HG03342 (cell line): Measurements from ENCODE around the gene TNNI2.

Source experiments
- ATAC-seq: cut with Tn5 transposase; IDR thresholded peaks from one replicate; pipeline ENCODE4 v1.9.1; 2021; ENCODE audit warnings: mild to moderate bottlenecking, moderate library complexity; ENCODE audit not compliant: unreplicated experiment

The TNNI2 gene

DNA sequence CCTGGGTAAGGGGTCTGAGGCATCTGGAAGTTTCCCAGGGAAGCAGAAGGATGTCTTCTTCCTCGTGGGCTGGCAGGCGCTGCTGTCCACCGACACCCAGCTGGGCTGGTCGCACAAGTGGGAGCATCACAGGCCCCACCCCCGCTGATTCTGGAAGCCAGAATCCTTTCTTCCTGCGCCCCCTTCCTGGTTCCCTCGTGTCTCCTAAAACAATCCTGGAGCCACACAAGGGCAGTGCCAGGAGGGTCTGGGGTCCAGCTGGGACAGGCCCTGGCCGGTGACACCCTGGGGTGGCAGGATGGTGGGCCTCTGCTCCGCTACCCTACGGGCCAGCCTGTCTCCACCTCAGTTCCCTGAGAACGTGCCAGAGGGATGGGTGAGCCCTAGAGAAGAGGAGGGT lies 18.3 kb downstream of the TNNI2 start:
- ATAC-seq: no peak

DNA sequence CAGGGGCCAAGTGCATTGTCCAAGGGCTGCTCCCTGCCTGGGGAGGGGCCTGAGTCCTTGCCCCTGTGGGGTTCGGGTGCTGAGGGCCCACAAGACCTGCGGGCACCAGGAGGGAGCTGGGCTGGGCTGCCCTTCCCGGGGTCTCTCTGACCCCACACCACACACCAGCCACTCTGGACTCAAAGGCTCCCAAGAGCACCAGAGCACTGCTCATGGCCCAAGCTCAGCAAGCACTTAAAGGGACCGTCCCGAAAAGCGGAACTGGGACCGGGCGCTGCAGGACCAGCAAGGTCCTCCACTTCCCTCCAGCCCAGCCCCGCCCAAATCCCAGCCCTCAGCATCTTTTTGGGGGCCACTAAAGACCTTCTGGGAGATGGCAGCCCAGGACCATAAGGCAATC lies 19.4 kb downstream of the TNNI2 start:
- no peak for ATAC-seq

DNA sequence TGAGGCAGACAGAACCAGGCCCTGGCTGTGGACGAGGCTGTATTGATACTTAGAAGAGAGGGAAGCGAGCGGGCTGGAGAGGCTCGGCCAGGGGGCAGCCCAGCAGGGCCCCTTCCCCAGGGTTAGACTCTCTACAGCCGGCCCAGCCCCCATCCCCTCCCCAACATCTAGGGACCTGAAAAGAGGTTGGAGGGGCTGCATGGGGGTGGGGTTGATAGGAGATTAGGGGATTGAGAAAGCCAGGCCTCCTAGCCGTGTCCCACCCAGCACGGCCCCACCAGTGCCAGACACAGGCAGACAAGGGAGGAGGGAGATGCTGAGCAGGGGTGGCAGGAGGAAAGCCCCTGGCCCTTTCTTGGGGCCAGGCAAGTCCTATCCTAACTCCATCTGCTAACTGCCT lies 19.8 kb downstream of the TNNI2 start:
- no peak for ATAC-seq

DNA sequence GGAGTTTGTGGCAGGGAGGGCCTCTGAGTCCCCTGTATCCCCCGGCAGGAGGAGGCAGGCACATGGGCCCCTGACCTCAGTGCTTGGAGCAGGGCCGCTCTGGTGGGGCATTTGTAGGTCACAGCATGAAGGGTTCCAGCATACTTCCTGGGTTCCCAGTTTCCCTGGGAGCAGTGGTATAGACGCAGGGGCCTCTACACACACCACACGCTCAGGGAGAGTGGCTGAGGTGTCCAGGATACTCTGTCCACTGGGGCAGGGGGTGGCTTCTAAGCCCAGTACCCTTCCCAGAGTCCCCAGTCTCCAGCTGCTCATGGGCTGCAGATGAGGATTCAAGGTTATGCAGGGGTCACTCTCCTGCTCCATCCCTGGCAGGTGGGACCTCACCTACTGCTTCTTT lies 20.2 kb downstream of the TNNI2 start:
- no peak for ATAC-seq

DNA sequence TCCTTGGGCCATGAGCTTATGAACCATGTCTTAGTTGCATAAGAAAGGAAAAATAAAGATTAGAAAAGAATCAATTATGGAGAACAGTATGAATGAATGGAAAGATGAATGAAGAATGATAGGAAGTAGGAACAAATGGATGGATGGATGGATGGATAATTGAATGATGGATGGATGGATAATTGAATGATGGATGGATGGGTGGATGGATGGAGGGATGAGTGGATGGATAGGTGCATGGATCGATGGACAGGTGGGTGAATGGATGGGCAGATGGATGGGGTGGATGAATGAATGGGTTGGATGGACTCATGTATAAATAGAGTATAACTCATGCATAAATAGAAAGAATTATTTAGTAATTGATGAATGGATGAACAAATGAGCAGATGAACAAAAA lies 21.3 kb downstream of the TNNI2 start:
- ATAC-seq: no peak

DNA sequence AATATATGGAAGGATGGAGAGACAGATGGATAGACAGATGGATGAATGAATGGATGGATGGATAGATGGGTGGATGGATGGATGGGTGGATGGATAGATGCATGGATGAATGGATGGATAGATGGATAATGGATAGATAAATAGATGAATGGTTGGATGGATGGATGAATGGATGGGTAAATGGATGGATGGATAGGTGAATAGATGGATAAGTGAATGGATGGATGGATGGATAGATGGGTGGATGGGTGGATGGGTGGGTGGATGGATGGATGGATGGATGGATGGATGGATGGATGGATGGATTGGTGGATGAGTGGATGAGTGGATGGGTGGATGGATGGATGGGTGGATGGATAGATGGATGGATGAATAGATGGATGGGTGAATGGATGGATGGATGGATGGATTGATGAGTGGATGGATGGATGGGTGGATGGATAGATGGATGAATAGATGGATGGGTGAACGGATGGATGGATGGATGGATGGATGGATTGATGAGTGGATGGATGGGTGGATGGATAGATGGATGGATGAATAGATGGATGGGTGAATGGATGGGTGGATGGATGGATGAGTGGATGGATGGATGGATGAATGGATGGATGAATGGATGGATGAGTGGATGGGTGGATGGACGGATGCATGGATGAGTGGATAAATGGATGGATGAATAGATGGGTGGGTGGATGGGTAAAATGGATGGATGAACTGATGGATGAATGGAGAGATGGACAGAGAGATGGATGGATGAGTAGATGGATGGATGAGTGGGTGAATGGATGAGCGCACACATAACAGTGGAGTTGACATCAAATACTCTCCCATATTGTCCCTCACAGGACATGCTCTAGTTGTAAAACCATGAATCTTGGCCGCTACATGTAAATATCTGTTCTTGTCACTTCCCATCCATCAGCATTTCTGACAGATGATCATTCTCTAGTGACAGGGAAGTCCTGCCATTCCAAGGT lies 22.9 kb downstream of the TNNI2 start:
- ATAC-seq: no peak

DNA sequence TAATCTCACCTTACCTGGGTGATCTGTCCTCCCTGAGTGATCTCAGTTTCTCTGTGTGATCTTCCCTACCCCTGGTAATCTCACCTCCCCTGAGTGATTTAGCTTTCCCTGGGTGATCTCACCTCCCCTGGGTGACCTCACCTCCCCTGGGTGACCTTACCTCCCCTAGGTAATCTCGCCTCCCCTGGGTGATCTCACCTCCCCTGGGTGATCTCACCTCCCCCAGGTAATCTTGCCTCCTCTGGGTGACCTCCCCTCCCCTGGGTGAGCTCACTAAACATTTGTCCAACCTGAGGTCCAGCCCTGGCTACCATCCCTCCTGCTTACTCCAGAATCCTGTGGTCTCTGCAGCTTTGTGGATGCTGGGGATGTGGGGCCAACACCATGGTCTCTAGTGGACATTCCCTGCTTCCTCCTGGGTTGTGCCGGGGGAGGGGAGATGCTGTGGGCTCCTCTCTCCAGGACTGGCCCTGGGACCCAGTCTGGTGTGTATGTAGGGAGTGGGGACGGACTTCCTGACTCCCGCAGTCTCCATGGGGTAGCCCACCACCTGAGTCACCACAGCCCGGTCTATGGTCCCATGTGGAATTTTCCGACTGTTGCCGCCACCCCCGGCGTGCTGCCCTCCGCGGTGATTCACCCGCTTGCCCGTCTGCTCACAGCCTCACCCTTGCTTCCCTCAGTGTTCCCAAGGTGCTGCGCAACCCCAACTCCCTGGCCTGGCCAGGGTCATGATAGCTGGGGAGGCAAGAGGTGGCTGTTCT lies 24.0 kb downstream of the TNNI2 start:
- ATAC-seq: no peak

DNA sequence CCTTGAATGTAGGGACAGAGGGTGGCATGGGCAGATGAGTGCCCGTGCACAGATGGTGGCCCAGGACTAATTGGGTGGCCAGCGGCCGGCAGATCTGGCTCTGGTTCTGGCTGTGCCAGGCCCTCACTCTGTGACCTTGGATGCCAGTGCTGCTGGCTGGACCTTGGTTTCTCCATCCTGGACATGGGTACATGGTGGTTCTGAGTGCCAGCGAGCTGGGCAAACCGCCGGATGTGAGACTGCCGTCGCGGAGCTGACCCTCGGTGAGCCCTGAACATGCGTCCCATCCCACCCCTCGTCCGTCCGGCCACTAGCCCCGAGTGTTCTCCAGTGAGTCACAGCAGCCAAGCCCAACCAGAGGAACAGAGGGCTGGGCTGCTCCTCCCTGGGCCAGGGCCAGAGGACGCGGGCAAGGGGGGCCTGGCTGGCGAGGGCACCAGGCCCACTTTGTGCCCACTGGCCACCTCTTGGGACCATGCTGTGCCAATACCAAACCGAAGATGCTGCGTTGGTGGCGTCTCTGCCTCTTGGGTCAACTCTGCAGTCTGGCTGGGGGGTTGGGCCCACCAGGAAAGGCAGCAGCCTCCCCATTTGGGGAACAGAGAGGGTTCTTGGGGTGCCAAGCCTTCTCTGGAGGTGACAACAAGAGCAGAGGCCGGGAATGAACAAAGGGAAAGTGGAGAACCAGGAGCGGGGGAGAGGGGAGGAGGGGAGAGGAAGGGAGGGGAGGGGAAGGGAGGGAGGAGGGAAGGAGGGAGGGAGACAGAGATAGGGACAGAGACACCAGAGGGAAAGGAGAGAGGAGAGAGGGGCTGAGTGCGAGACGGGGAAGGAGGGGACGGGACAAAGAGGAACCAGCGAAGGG lies 24.8 kb downstream of the TNNI2 start:
- no peak for ATAC-seq

DNA sequence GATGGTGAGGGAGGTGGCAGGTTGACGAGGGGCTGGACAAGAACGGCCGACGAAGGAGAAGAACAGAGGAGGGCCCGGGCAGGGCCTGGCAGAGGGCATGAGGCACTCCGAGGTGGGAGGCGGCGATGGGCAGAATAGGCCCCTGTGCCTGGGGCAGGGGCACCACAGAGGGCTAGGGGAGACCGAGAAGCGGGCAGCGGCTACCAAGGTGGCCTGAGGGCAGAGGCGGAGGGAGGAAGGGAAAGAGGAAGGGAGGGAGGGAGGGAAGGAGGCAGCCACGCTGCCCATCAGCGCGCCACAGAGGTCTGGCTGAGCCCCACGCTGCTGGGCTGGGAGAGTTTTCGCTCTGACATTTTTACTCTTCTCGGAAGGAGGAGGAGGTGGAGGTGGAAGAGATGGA lies 25.4 kb downstream of the TNNI2 start:
- ATAC-seq: no peak

DNA sequence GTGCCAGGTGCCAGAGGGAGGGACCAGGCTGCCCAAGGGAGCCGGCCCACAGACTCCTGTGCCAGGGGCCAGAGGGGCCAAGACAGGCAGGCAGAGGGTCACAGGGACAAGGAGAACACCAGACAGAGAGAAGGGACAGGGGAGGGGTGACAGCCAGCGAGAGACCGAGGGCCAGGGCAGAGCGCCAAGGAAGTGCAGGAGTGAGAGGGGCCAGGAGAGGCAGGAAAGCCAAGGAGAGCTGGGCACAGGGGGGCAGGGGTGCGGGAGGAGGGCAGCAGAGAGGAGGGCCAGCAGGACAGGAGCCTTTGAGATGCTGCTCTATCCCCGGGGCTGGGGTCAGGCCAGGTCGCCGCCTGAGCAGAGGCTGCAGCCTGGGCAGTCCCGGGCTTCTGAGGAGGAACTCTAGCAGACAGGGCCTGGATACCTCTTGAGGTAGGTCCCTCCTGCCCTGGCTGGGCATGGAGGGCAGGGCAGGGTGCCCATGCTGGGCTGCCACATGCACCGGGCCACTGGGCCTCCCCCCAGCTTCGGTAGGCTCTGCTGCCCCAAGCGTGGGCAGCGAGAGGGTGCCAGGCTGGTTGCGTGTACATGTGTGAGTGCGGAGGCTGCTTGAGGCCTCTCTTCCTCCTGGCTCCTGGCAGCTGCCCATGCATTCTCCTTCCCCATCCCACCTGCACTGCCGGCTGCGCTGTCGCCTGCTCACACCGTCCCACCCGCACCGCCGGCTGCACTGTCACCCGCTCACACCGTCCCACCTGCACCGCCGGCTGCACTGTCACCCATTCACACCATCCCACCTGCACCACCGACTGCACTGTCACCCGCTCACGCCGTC lies 26.3 kb downstream of the TNNI2 start:
- ATAC-seq: no peak

DNA sequence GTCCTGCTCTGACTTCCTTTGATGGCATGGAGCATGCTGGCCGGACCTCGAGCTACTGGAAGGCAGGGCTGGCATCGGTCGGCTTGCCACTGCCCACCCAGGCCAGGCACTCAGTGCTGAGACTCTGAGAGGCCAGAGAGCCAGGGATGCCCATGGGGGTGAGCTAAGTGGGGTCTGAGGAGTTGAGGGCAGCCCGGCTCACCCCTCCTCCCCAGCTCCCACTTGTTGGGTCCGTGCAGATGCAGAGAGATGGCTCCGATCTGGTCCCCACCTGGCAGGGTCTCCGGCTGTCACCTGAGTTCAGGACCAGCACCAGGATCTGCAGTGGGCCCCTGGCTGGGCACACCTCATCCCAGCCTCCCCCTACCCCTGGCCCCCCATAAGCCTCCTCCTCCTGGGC lies 27.4 kb downstream of the TNNI2 start:
- no peak for ATAC-seq

DNA sequence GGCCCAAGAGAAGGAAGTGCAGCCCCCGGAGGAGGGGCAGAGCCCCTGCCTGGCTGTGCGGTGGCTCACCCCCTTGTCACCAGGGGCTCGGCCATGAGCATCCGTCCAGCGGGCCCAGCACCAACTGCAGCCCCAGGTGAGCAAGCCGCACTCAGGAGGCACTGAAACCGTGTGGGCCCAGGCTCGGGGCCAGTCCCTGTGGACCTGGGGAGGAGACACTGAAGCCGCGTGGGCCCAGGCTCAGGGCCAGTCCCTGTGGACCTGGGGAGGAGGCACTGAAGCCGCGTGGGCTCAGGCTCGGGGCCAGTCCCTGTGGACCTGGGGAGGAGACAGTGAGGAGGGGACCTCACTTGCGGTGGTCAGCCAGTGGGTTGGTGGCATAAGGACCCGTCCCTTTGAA lies 28.0 kb downstream of the TNNI2 start:
- ATAC-seq: no peak

DNA sequence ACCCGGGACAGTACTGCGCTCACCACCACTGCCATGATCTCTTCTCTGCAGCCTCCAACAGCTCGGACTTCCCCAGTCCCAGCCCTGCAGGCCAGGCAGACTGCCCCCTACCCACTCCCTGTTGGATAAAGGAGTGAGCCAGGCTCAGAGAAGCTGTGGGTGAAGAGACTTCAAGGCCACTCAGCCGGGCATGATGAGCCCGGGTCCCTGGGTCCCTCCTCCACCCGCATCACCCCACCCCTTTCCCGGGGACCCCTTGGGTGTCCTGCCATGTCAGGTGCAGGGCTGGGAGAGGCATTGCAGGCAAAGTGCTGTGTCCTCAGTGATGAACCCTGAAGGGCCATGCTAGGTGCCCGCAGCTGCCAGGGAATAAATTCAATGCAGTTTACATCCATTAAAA lies 28.6 kb downstream of the TNNI2 start:
- no peak for ATAC-seq

DNA sequence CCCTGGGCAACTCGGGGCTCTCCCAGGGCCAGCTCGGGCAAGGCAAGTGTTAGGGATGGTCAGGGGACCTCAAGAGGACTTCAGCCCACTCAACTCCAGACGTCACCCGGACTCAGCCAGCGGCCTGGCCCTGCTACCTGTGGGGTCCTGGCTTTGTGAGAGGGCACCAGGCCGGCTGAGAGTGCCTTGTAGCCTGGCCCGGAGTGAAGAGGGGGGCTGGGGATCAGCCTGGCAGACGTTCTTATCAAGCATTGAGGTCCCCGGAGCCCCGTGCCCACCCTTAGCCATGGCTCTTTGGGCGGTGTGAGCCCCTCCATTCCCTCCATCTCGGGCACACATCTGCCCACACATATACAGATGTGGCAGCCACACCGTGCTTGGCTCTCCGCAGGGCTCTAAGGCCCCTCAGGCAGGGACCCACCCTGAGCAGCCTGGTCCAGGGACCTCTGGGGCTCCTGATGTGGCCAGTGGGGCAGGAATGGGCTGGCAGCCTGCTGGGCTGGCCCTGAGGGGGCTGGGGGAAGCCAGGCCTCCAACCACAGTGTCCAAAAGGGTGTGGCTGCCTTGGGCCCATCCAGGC lies 29.4 kb downstream of the TNNI2 start:
- no peak for ATAC-seq

DNA sequence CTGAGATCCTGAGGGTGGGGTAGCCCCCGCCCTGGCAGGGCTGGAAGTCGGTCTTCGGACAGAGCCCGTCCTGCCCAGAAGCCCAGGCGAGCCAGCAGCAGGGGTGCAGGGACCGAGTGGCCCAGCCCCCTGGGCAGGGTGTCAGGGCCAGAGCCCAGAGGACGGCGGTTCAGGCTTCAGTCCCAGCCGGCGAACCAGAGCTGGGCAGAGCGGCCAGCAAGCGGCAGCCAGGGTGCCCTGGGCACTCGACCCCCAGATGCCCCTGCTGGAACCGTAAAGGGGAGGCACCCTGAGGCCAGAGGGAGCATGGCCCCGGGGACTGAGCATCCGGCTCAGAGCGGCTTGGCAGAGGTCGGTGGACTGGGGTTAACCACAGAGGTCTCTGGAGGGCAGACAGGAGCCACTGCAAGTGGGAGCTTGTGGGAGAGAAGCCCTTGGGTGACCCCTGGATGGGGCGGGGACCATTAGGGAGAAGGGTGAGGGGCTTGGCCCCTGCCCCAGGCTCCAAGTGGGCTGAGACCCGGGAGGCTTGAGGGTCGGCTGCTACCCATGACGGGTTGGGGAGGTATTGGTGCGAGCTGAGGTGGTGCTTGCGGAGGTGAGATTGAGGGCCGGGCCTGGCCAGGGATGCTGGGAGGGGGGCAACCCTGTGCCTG lies 30.0 kb downstream of the TNNI2 start:
- ATAC-seq: no peak

DNA sequence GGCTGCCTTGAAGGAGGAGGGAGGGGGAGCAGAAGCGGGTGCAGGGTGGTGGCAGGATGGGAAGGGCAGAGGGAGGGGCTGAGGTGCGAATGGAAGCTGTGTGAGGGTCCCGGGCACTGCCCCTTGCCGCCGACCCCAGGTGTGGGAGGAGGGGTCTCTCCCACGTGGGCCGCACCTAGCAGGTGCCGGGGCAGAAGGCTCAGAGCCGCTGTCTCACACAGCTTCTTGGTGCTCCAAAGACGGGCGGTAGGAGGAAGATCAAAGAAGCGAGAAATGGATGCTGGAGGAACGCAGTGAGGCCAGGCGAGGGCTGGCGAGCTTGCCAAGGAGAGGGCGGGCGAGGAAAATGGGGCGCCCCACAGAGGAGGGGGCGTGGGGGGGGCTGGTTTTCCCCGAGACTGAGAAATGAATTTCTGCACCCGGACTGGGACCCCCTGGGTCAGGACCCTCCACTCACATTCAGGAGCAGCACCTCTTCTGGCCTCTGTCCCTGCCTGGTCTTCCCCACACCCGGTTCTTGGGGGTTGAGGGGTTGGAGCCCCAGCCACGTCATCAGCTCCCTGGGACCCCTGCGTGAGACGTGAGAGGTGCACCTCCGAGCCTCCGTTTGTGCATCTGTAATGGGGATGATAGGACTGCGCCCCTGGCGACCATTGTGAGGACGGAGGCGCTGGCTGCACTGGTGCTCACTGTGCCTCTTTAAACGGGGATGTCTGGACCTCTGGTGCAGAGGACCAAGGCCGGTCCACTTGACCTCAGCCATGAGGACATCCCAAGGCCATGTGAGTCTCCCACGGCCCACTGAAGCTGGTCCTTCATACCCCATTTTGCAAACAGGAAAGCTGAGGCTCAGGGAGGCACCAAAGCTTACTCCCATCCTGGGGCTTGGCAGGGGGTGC lies 30.9 kb downstream of the TNNI2 start:
- ATAC-seq: no peak

DNA sequence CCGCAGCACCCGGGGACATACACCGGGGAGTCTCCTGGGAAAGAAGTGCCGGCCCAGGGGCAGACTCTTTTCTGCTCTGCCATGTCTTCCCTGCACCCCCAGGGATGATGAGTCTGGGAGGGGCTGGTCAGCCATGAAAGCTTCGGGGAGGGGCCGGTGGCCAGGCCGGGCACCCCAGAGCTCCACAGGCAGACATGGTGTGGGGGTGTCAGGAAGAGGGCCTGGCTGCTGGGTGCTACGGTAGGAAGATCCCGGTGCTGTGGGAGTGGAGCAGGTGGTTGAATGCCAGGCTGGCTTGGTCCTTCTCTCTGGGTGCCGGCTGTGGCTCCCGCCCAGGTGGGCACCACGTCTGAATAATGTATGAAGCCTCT lies 31.5 kb downstream of the TNNI2 start:
- ATAC-seq: no peak

DNA sequence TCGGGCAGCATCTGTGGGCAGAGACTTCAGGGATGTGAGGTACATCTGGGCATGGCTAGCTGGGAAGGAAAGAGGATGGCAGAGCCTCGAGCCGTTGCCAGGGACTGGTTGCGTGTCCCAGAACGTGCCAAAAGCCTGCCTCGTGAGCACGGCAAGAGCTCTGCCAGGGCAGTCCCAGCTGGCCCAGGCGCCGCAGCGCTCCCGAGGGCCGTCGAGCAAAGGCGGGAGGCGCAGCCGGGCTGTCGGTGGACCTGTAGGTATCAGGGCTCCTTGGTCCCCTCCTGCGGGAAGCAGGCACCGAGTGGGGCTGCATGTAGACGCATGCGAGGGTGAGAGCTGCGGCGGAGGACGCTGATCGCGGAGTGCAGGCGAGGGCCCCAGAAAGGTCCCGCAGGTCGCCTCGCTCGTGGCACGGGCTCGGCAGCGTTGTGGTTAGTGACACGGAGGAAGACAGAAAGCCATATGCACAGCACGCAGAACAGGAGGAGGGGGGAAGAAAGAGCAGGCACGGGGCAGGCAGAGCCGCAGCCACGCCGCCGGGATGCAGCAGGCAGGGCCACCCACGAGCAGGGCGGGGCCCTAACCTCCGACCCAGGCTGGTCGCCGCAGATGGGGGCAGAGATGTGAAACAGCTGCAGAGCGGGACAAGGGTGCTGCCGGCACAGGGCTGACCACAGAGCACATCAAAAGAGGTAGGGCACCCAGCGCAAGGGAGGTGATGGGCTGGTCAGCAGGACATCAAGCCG lies 32.1 kb downstream of the TNNI2 start:
- no peak for ATAC-seq
